Activated CD4-positive, alpha-beta T cell treated with anti-CD3 and anti-CD28 coated beads, Interleukin-10, Interleukin-2, amounts not matched to agents 100 ng/mL and 50 ng/mL, durations not matched to agents 16 hours and 8 hours (primary cell): ENCODE data around the gene PHLDA1.
A peak's percentile ranks its signal among the peaks of the same experiment; 100 is the strongest.

Experiments used
- DNase-seq: peaks from one replicate; pipeline ENCODE4 v3.0.0-alpha.2; 2020

The PHLDA1 gene

DNA sequence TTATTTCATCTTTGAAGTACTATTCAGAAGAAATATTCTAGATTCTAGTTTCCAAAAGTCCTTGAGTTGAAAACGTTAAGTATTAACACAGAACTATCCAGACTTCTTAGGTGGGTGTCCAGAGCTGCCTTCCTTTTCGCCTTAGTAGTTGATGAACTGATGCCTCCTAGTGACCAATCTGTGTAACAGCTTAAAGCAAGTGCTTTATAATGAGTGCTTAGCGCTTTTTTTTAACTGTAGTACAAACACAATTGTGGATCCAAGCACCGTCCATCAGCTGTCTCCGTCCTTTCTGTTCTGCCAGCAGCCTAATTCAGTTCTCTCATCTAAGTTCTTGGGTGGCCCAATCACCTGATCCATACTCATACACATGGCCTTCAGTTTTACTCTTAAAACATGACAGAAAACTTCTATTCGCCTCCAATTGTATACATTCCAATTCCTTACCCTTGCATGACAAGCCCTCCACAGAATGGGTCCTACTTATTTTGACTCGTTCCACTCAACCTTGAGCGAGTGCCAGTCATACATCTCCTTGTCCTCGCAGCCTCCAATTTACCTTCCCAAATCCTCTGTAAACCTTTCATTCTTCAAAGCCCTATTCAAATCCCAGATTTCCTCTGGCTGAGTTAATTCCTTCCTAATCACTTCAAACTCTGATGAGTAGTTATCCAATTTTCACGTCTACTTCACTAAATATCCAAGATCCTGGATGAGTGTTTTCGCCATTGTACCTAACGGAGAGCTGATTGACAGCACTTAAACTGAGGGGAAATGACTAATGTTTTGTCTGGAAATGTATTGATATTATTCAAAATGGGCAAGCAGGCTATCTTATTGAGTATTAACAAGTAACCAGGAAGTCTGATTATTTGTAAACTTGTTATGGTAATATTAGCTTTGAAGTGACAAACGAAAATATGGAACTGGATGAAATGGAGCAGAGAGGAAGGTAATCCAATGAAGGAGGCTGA lies 5.8 kb upstream of the PHLDA1 start:
- peak; percentile 76 for DNase-seq

DNA sequence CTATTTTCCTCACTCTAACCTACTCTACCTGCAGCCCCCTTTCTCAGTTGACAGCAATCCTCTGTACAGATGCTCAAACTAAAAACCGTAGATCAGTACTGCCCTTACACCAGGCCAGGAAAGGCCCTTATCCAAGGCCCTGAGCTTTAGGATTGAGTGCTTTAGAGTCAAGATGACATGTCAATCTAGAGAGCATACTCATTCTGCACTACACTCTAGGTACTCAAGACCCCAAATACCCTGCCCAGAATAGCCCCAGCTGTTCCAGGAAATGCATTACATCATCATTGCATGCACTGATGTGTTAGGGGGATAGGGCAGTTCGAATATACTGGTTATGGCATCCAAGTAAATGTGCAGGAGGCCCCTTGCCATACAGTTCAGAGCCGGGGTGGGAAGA lies 3.5 kb upstream of the PHLDA1 start:
- peak; percentile 31 for DNase-seq

- DNase-seq = no peak
These were observed 1.8 kb upstream of the PHLDA1 start for GRCh38 chr12:76033081-76034011.

- peak; percentile 55 for DNase-seq
These were observed 736 bp upstream of the PHLDA1 start for GRCh38 chr12:76032043-76032981.

DNA sequence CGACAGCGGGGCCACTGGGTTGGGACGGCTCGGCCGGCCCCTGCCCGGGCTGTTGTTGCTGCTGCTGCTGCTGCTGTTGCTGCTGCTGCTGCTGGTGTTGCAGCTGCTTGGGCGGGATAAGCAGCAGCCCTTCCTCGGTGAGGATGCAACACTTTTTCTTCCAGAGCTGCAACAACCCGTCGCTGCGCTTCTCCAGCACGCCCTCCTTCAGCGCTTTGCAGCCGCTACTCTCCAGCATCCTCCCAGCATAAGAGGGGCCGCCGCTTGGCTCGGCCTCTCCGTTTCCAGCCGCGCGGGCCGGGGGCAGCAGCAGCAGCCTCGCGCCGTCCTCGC lies 529 bp downstream of the PHLDA1 start:
- DNase-seq = no peak

DNA sequence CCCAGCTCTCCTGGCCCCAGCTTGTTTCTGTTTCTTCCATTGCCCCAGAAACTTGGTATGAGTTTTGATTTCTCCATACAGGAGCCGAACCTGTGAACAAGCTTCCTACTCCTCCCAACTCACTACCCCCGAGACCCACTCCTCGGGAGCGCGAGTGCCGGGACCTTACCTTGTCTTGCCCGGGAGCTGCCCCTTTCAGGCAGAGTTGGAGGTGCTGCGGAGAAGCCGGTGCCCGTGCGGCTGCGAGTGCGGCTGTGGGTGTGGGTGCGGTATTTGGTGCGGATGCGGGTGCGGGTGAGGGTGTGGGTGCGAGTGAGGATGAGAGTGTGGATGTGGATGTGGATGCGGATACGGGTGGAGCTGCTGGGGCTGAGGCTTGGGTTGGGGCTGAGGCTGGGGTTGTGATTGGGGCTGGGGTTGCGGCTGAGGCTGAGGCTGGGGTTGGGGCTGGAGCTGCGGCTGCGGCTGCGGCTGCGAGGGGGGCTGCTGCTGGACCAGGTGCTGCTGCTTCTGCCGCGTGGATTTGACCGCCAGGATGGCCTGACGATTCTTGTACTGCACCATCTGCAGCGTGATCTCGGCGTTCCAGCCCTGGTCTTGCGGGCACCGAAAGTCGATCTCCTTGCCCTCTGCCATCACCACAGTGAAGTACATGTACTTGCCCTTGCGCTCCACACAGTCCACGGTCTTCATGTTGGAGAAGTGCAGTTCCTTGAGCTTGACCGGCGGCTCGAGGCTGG lies 1.1 kb downstream of the PHLDA1 start:
- DNase-seq = peak; percentile 65

DNA sequence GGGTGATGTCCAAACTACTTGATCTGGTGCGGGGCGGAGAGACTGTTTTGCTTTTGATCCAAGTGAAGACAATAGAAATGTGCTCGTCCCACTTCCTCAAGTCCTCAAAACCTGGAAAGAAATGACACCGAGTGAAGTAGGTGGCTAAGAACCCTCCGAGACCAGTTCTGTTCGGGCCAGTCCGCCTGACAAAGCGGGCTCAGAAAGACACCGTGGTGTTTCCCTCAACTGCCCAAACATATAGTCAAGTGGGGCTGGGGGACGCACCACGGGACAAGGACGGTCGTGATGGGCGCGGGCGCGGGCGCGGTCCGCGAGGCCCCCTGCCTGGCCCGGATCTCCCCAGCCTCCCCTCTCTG lies 1.6 kb downstream of the PHLDA1 start:
- DNase-seq = peak; percentile 31

- no peak for DNase-seq
These were observed 2.9 kb downstream of the PHLDA1 start for GRCh38 chr12:76028571-76029277.

- DNase-seq = no peak
These were observed 4.9 kb downstream of the PHLDA1 start for GRCh38 chr12:76026643-76027063.

- DNase-seq = no peak
These were observed 5.7 kb downstream of the PHLDA1 start for GRCh38 chr12:76025601-76026575.

DNA sequence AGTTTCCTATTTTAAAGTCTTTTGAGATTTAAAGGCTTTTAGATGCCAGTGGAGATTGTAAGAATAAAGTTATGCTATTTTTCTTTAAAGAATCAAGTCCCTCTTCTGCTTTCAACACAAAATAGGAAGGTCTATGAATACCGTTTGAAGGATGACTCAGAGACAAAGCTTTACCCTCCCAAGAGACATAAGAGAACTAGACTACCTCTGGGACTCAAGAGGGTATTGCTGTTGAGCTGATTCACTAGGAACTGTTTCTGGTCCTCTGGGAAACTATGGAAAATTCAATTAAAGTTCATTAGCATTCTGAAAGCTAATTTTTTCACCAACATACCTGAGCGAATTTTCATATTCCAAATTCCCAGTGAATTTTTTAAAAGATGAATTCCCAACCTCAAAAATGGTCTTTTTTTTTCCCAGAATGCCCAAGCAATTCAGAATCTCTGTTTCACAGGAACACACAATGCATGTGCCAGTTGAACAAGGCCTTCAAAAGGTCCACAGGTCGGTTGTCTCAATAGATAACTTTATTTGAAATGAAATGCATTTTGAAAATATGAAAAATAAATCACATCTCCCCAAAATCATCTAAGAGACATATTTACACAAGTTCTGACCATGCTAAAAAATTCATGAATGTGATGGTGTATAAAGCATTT lies 6.5 kb downstream of the PHLDA1 start:
- peak; percentile 19 for DNase-seq

DNA sequence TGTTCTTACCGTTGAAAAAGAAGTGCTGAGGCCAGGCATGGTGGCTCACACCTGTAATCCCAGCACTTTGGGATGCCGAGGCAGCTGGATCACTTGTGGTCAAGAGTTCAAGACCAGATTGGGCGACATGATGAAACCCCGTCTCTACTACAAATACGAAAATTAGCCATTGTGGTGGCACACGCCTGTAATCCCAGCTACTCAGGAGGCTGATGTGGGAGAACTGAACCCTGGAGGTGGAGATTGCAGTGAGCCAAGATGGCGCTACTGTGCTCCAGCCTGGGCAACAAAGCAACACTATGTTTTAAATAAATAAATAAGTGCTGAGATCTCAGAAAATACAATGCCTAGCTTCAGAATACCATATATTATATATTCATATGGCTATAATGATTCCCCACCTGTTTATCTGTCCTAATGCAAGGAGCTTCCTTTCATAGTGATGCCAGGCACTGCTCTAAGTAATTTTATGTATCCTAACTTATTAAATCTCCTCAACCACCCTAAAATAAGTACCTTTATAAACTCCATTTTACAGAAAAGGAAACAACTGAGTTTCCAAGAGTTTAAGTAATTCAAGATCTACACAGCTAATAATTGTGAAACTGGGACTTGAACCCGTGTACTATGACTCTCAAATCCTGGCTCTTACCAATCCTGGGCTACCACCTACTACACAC lies 7.3 kb downstream of the PHLDA1 start:
- no peak for DNase-seq

GRCh38 chr12:76023069-76023690 lies 8.4 kb downstream of the PHLDA1 start:
- DNase-seq = no peak

- no peak for DNase-seq
These were observed 9.1 kb downstream of the PHLDA1 start for GRCh38 chr12:76022506-76022905.

- peak; percentile 94 for DNase-seq
These were observed 10.6 kb downstream of the PHLDA1 start for GRCh38 chr12:76020731-76021672.

DNA sequence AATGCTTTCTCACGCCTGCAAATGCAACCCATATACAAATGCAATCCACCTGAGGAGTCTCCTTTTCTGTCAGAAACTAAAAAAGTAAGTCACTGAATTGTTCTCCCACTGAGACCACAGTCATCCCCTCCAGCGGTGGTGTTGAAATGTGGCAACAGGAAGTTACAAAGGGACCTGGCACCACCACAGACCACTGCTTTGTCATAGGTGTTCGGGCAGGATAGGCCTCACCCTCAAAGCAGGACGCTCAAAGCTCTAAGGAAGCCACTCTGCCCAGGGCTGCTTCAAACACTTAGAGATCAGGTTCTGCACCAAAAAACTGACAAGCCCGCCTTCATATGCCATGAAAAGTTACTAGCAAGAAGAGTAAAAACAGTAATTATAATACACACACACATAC lies 11.3 kb downstream of the PHLDA1 start:
- DNase-seq = peak; percentile 97

DNA sequence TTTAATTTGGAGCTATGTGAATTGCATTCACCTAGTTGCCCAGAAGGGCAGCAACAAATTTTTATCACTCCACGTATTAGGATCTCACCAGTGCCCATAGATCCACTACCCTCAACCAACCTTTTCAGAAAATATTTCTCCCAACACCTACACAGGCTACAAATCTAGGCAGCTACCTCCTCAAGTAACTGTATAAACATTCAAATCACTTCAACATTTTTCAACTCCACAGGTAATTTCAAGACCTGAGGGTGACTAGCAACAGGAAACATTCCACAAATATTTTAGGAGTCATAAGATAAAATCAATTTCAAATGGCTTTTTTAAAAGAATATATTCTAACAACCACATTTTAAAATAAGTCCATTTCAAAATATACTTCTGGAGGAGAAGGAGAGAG lies 12.9 kb downstream of the PHLDA1 start:
- no peak for DNase-seq
